ENCODE results near the gene FAM53B.
"Not testable (repeated sequence)": the region's sequence is repeated elsewhere in the genome, so short reads cannot be mapped to it uniquely, and the experiment has no call there.

FAM53B gene

GRCh38 chr10:124627866-124628675 is 116.1 kb downstream of the FAM53B start:
- no peak for DNase-seq (ENCODE audit: low read depth)

GRCh38 chr10:124626759-124627380 is 117.3 kb downstream of the FAM53B start:
- DNase-seq (ENCODE audit: low read depth), result peak; percentile 42

GRCh38 chr10:124625831-124626238 is 118.3 kb downstream of the FAM53B start:
- no peak for DNase-seq (ENCODE audit: low read depth)

GRCh38 chr10:124624895-124625294 is 119.3 kb downstream of the FAM53B start:
- no peak for DNase-seq (ENCODE audit: low read depth)

GRCh38 chr10:124624466-124624865 is 119.7 kb downstream of the FAM53B start:
- no peak for DNase-seq (ENCODE audit: low read depth)

GRCh38 chr10:124624006-124624405 is 120.2 kb downstream of the FAM53B start:
- DNase-seq (ENCODE audit: low read depth), result no peak

- DNase-seq (ENCODE audit: low read depth), result no peak
Measured at GRCh38 chr10:124622866-124623536, 121.2 kb downstream of the FAM53B start.

- DNase-seq (ENCODE audit: low read depth), result no peak
Measured at GRCh38 chr10:124622158-124622557, 122.0 kb downstream of the FAM53B start.

GRCh38 chr10:124621637-124622036 is 122.5 kb downstream of the FAM53B start:
- DNase-seq (ENCODE audit: low read depth), result no peak

- no peak for DNase-seq (ENCODE audit: low read depth)
Measured at GRCh38 chr10:124619802-124620490, 124.2 kb downstream of the FAM53B start.

- DNase-seq (ENCODE audit: low read depth), result no peak
Measured at GRCh38 chr10:124619195-124619594, 125.0 kb downstream of the FAM53B start.

GRCh38 chr10:124618470-124619073 is 125.6 kb downstream of the FAM53B start:
- DNase-seq (ENCODE audit: low read depth), result no peak

- no peak for DNase-seq (ENCODE audit: low read depth)
Measured at GRCh38 chr10:124616836-124617130, 127.4 kb downstream of the FAM53B start.

GRCh38 chr10:124616040-124616835 is 127.9 kb downstream of the FAM53B start:
- DNase-seq (ENCODE audit: low read depth), result no peak

- DNase-seq (ENCODE audit: low read depth), result no peak
Measured at GRCh38 chr10:124615259-124615658, 128.9 kb downstream of the FAM53B start.

- DNase-seq (ENCODE audit: low read depth), result peak; percentile 48
Measured at GRCh38 chr10:124614003-124614659, 130.0 kb downstream of the FAM53B start.

- DNase-seq (ENCODE audit: low read depth), result no peak
Measured at GRCh38 chr10:124612611-124613498, 131.3 kb downstream of the FAM53B start.

- DNase-seq (ENCODE audit: low read depth), result no peak
Measured at GRCh38 chr10:124611738-124612137, 132.4 kb downstream of the FAM53B start.

GRCh38 chr10:124610851-124611250 is 133.3 kb downstream of the FAM53B start:
- not testable (repeated sequence) for DNase-seq (ENCODE audit: low read depth)

GRCh38 chr10:124610186-124610585 is 134.0 kb downstream of the FAM53B start:
- DNase-seq (ENCODE audit: low read depth), result not testable (repeated sequence)
